AG08396 (cell line): ENCODE measurements around the gene ZNF709.
A peak's percentile ranks its signal among the peaks of the same experiment; 100 is the strongest.
"Not testable (repeated sequence)": the region's sequence is repeated elsewhere in the genome, so short reads cannot be mapped to it uniquely, and the experiment has no call there.

Experiments
- DNase-seq: peaks from one replicate; pipeline ENCODE4 v3.0.0; 2012; ENCODE audit warnings: low spot score, mixed read lengths

The ZNF709 gene

GRCh38 chr19:12450844-12451243 is 33.8 kb downstream of the ZNF709 start:
- no peak for DNase-seq

- no peak for DNase-seq
Measured at GRCh38 chr19:12448808-12449207, 35.8 kb downstream of the ZNF709 start.

GRCh38 chr19:12440541-12441316 is 43.9 kb downstream of the ZNF709 start, which contains the start of gene ZNF443:
Gene ZNF443 (minus strand): TSS chr19:12441021. CDS start chr19:12440914, 107 bp downstream.
- DNase-seq, result peak; percentile 92

GRCh38 chr19:12439686-12440540 is 44.7 kb downstream of the ZNF709 start:
- not testable (repeated sequence) for DNase-seq

DNA sequence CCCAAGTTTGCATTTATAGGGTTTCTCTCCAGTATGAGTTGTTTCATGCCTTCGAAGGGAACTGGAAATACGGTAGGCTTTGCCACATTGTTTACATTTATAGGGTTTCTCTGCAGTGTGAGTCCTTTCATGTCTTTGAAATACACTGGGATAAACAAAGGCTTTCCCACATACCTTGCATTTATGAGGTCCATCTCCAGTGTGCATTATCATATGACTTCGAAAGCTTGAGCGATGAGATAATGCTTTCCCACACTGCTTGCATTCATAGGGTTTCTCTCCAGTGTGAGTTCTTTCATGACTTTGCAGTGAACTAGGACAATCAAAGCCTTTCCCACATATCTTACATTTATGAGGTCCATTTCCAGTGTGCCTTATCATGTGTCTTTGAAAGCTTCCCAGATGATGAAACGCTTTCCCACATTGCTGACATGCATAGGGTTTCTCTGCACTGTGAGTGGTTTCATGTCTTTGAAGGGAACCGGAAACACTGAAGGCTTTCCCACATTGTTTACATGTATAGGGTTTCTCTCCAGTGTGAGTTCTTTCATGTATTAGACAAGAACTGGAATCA is 53.8 kb downstream of the ZNF709 start:
- not testable (repeated sequence) for DNase-seq

DNA sequence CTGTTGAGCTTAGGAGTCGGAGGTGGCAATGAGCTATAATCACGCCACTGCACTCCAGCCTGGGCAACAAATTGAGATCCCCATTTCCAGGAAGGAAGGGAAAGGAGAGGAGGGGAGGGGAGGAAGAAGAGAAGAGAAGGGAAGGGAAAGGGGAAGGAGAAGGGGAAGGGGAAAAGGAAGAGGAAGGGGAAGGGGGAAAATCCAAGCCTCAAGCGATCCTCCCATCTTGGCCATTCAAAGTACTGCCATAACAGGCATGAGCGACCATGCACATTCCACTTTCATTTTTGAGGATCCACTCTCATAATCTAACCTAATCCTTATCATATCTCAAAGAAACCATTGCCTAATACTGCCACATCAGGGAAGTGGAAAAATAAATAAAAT is 58.7 kb downstream of the ZNF709 start:
- DNase-seq, result no peak

GRCh38 chr19:12425236-12425887 is 59.3 kb downstream of the ZNF709 start:
- DNase-seq, result no peak

DNA sequence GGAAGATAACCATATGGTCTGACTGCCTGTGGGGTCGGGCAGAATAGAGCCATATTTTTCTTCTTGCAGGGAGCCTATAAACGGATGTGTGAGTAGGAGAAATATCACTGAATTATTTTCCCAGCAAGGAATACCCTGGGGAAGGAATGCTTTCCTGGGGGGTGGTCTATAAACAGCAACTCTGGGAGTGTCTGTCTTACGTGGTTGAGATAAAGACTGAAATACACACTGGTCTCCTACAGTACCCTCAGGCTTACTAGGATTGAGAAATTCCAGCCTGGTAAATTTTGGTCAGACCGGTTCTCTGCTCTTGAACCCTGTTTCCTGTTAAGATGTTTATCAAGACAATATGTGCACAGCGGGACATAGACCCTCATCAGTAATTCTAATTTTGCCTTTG is 67.3 kb downstream of the ZNF709 start:
- not testable (repeated sequence) for DNase-seq

DNA sequence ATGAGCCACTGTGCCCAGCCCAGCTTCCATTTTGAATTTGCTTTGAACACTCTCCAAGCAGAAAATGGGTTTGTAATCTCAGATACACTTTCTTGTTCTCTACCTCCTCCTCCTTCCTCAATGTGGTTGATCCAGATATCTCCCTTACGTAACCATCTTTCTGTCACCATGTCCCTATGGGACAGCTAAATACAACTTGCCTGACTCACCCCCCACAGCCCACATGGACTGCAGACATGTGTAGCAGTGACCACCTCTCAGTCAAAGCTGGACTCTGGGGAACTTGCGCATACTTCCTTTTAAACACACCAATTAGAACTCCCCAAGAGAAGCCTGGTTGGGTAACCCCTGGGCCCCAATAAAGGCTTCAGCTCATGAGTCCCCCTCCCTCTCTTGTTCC is 72.7 kb downstream of the ZNF709 start:
- no peak for DNase-seq
